IMR-90 (cell line): ENCODE measurements around the gene CLN3. TPM values are rescaled to one million over a fixed set of nuclear protein-coding genes. Genes with fewer than 3 reads are reported as not detected.

Experiments
- ATAC-seq: fragments of 200-7000 bp; cut with Tn5 transposase; 2 replicates; pipeline ENCODE4 v1.9.1; 2020; ENCODE audit warnings: low read depth, mild to moderate bottlenecking, moderate library complexity
- BruUV-seq: library from RNA; stranded (reverse); fragments of 400-500 nt; replicated peaks from 2 replicates; lab custom pipeline; 2021; lab: Mats Ljungman, UMichigan
- CTCF ChIA-PET: fragments of 300-600 bp; formaldehyde crosslinking; extraction: SDS; loops from one replicate; lab custom pipeline; 2021; ENCODE audit warnings: antibody characterized with exemption; lab: Yijun Ruan, JAX
- POLR2A ChIA-PET: fragments of 300-600 bp; sonication (Branson Sonifier 250); formaldehyde crosslinking; loops from one replicate; lab custom pipeline; 2022; ENCODE audit warnings: antibody characterized with exemption; ENCODE audit not compliant: unreplicated experiment; lab: Charles Lee
- DNase-seq: peaks from one replicate; pipeline ENCODE4 v3.0.0; 2013
- H2AFZ ChIP-seq: replicated peaks from 2 replicates; pipeline ENCODE3; 2013; ENCODE audit warnings: low read length, mild to moderate bottlenecking; ENCODE audit not compliant: poor library complexity
- H2AK5ac ChIP-seq: 2 replicates; pipeline ENCODE4 v1.6.1; 2013; ENCODE audit warnings: low read depth, low read length, inconsistent platforms
- H2AK9ac ChIP-seq: replicated peaks from 2 replicates; pipeline ENCODE3; 2013; ENCODE audit warnings: mild to moderate bottlenecking, low read depth, low read length, moderate library complexity; ENCODE audit not compliant: poor library complexity
- H2BK120ac ChIP-seq: 2 replicates; pipeline ENCODE4 v1.6.1; 2013; ENCODE audit warnings: low read depth, low read length, inconsistent platforms
- H2BK15ac ChIP-seq: 3 replicates; pipeline ENCODE4 v1.6.1; 2013; ENCODE audit warnings: low read depth, low read length, inconsistent platforms
- H2BK20ac ChIP-seq: 2 replicates; pipeline ENCODE4 v1.6.1; 2013; ENCODE audit warnings: low read depth, mild to moderate bottlenecking, inconsistent platforms, low read length, moderate library complexity
- H2BK5ac ChIP-seq: 2 replicates; pipeline ENCODE4 v1.6.1; 2013; ENCODE audit warnings: mild to moderate bottlenecking, low read depth, low read length, inconsistent platforms; ENCODE audit not compliant: poor library complexity, severe bottlenecking
- H3K14ac ChIP-seq: replicated peaks from 2 replicates; pipeline ENCODE4 v1.6.1; 2013; ENCODE audit warnings: low read depth, low read length, inconsistent platforms
- H3K18ac ChIP-seq: 2 replicates; pipeline ENCODE4 v1.6.1; 2013; ENCODE audit warnings: low read depth, low read length, control low read depth
- H3K23ac ChIP-seq: 2 replicates; pipeline ENCODE4 v1.6.1; 2013; ENCODE audit warnings: low read depth, low read length, inconsistent platforms
- H3K27ac ChIP-seq: 2 replicates; pipeline ENCODE4 v1.5.1; 2013; ENCODE audit warnings: mild to moderate bottlenecking, control low read depth, low read length; ENCODE audit not compliant: insufficient read depth
- H3K27me3 ChIP-seq: 2 replicates; pipeline ENCODE4 v1.6.1; 2013; ENCODE audit warnings: low read length; ENCODE audit not compliant: control insufficient read depth, insufficient read depth
- H3K36me3 ChIP-seq: 2 replicates; pipeline ENCODE4 v1.6.1; 2013; ENCODE audit warnings: low read length, mixed read lengths; ENCODE audit not compliant: control insufficient read depth, insufficient read depth
- H3K4ac ChIP-seq: 2 replicates; pipeline ENCODE4 v1.6.1; 2013; ENCODE audit warnings: low read depth, low read length, inconsistent platforms
- H3K4me1 ChIP-seq: 2 replicates; pipeline ENCODE4 v1.6.1; 2013; ENCODE audit warnings: low read length, mixed read lengths; ENCODE audit not compliant: control insufficient read depth, insufficient read depth
- H3K4me2 ChIP-seq: 2 replicates; pipeline ENCODE4 v1.6.1; 2013; ENCODE audit warnings: low read depth, mild to moderate bottlenecking, control low read depth, low read length, moderate library complexity
- H3K4me3 ChIP-seq: 2 replicates; pipeline ENCODE4 v1.5.1; 2013; ENCODE audit warnings: low read depth, mild to moderate bottlenecking, control low read depth, low read length, moderate library complexity; ENCODE audit not compliant: insufficient read depth
- H3K56ac ChIP-seq: 2 replicates; pipeline ENCODE4 v1.6.1; 2013; ENCODE audit warnings: low read length, inconsistent platforms; ENCODE audit not compliant: insufficient read depth; ENCODE audit errors: extremely low read depth
- H3K79me1 ChIP-seq, 2 experiments: 2 replicates each; pipeline ENCODE4 v1.6.1; 2013; ENCODE audit warnings: low read length in 2 of 2, inconsistent platforms in 1 of 2, low read depth in 1 of 2
- H3K9ac ChIP-seq: 2 replicates; pipeline ENCODE4 v1.6.1; 2013; ENCODE audit warnings: low read depth, low read length, control low read depth
- H3K9me1 ChIP-seq: 2 replicates; pipeline ENCODE4 v1.6.1; 2013; ENCODE audit warnings: low read length, inconsistent platforms; ENCODE audit not compliant: insufficient read depth
- H3K9me3 ChIP-seq: 2 replicates; pipeline ENCODE4 v1.6.1; 2013; ENCODE audit warnings: low read length; ENCODE audit not compliant: control insufficient read depth, insufficient read depth
- H4K20me1 ChIP-seq: 2 replicates; pipeline ENCODE4 v1.6.1; 2013; ENCODE audit warnings: low read length, inconsistent platforms; ENCODE audit not compliant: insufficient read depth
- H4K5ac ChIP-seq: 2 replicates; pipeline ENCODE4 v1.6.1; 2013; ENCODE audit warnings: mild to moderate bottlenecking, low read depth, low read length, control low read depth
- H4K8ac ChIP-seq, 2 experiments: 2 replicates each; pipeline ENCODE4 v1.6.1; 2013; ENCODE audit warnings: low read depth in 2 of 2, low read length in 2 of 2, control low read depth in 1 of 2, inconsistent platforms in 1 of 2
- H4K91ac ChIP-seq: 2 replicates; pipeline ENCODE4 v1.6.1; 2013; ENCODE audit warnings: low read depth, low read length, inconsistent platforms; ENCODE audit not compliant: insufficient read depth
- BHLHE40 ChIP-seq: fragments of 150-350 bp; IDR thresholded peaks from 2 replicates; pipeline ENCODE4 v1.6.1; 2016; ENCODE audit warnings: mild to moderate bottlenecking, low read depth, low read length
- CEBPB ChIP-seq: IDR thresholded peaks from 2 replicates; pipeline ENCODE4 v1.6.1; 2012; ENCODE audit warnings: low read depth, low read length, improper control_type of control experiment
- CHD1 ChIP-seq: IDR thresholded peaks from 2 replicates; pipeline ENCODE4 v1.6.1; 2012; ENCODE audit warnings: low read depth, low read length, improper control_type of control experiment
- CTCF ChIP-seq: conservative IDR thresholded peaks from 2 replicates; pipeline ENCODE4 v1.5.1; 2012; ENCODE audit warnings: mild to moderate bottlenecking, low read depth, low read length, improper control_type of control experiment
- ELK1 ChIP-seq: fragments of 150-350 bp; IDR thresholded peaks from 2 replicates; pipeline ENCODE4 v1.6.1; 2016; ENCODE audit warnings: low read depth, mild to moderate bottlenecking, low read length, moderate library complexity, borderline replicate concordance
- MAFK ChIP-seq: IDR thresholded peaks from 2 replicates; pipeline ENCODE4 v1.6.1; 2012; ENCODE audit warnings: low read depth, low read length, improper control_type of control experiment
- MAZ ChIP-seq: IDR thresholded peaks from 2 replicates; pipeline ENCODE4 v1.6.1; 2012; ENCODE audit warnings: low read depth, mild to moderate bottlenecking, low read length, improper control_type of control experiment, moderate library complexity, borderline replicate concordance
- MXI1 ChIP-seq: IDR thresholded peaks from 2 replicates; pipeline ENCODE4 v1.6.1; 2012; ENCODE audit warnings: low read depth, mild to moderate bottlenecking, low read length, moderate library complexity, borderline replicate concordance
- NFE2L2 ChIP-seq: fragments of 150-350 bp; IDR thresholded peaks from 2 replicates; pipeline ENCODE4 v1.6.1; 2016; ENCODE audit warnings: low read depth, mild to moderate bottlenecking, low read length
- RAD21 ChIP-seq: IDR thresholded peaks from 2 replicates; pipeline ENCODE4 v1.6.1; 2012; ENCODE audit warnings: low read length, improper control_type of control experiment
- RFX5 ChIP-seq: IDR thresholded peaks from 2 replicates; pipeline ENCODE4 v1.8.0; 2012; ENCODE audit warnings: low read depth, mild to moderate bottlenecking, low read length, moderate library complexity
- SMC3 ChIP-seq: fragments of 150-350 bp; IDR thresholded peaks from 2 replicates; pipeline ENCODE4 v1.6.1; 2016; ENCODE audit warnings: low read depth, mild to moderate bottlenecking, antibody characterized with exemption, low read length, moderate library complexity
- WGBS, 2 experiments: methylation state at CpG; one replicate each; pipeline versions ENCODE4 v1.1.5 to v1.1.7; 2013; ENCODE audit warnings: missing lambda C conversion rate in 2 of 2; ENCODE audit not compliant: insufficient read length in 1 of 2; ENCODE audit errors: extremely low coverage in 2 of 2; 5-methylcytosine and 5-hydroxymethylcytosine counted together
- dilution Hi-C: fragments of 300-500 bp; cut with HindIII; formaldehyde crosslinking; loops from one replicate; pipeline ENCODE4 v1.14.3; 2018; ENCODE audit warnings: low sequenced_read_pairs; ENCODE audit not compliant: unreplicated experiment
- in situ Hi-C: fragments of 300-500 bp; cut with MboI; formaldehyde crosslinking; loops from 3 replicates; pipeline ENCODE4 v1.14.3; 2019; ENCODE audit warnings: low sequenced_read_pairs, inconsistent platforms, mixed read lengths
- intact Hi-C: fragments of 100-400 bp; cut with micrococcal nuclease; formaldehyde crosslinking; loops from 2 replicates; pipeline ENCODE4 v1.10.0; 2022
- polyA plus RNA-seq, 3 experiments: library from polyadenylated mRNA; depleted of rRNA; stranded (reverse); fragments of >200 nt; gene quantifications; 2 replicates each; pipeline ENCODE4 v1.2.3, GENCODE V29; 2012; ENCODE audit warnings: low replicate concordance in 1 of 3
- total RNA-seq: library from RNA; depleted of rRNA; stranded (reverse); fragments of >200 nt; gene quantifications from 2 replicates; pipeline ENCODE4 v1.2.3, GENCODE V29; 2012

The CLN3 gene
- total and polyA plus RNA-seq, 2 of the 4 experiments (the other 2 are of a cell fraction) = 3.9 to 15.9 TPM

GRCh38 chr16:28537964-28538732 lies 46.3 kb upstream of the CLN3 start:
- Histone ChIP-seq H3K56ac (peak overlapping the region; percentile 93; the same call in 1 of the 2 replicates), H2AFZ (peak overlapping the region; percentile 95), H3K18ac (peak overlapping the region; percentile 83), H3K9me1 (peaks cover 12% of the 10 kb centered on the region; the same call in 1 of the 2 replicates), H3K23ac (peak overlapping the region; percentile 77), H2BK20ac (peak overlapping the region; percentile 27; the same call in 1 of the 2 replicates), H3K4me2 (peak overlapping the region; percentile 80), H2BK120ac (peak overlapping the region; percentile 79), H2AK9ac (peak overlapping the region; percentile 81), H4K5ac (peak overlapping the region; percentile 95), H3K9me3 (no peaks in the 10 kb centered on the region), H4K20me1 (no peaks in the 10 kb centered on the region; the same call in 1 of the 2 replicates), H2BK5ac (peak overlapping the region; percentile 53), H3K27me3 (no peaks in the 10 kb centered on the region), H4K8ac (peak overlapping the region; percentile 93 to 96), H3K79me1 (peaks cover 17 to 26% of the 10 kb centered on the region in 2 experiments), H3K4me1 (peaks cover 9% of the 10 kb centered on the region), H4K91ac (peak overlapping the region; percentile 95), H2BK15ac (peak overlapping the region; percentile 79; the same call in 2 of the 3 replicates), H3K36me3 (peaks cover 28% of the 10 kb centered on the region), H3K14ac (peak overlapping the region; percentile 98), H3K4ac (peak overlapping the region; percentile 97), H3K4me3 (peak overlapping the region; percentile 49), H2AK5ac (peak overlapping the region; percentile 79), H3K9ac (peak overlapping the region; percentile 97), H3K27ac (peak overlapping the region; percentile 95)
- in situ Hi-C loops = no loop called here
- BruUV-seq = TSS peak; percentile 88
- intact Hi-C loops = loop anchor here (5.0 kb wide), 2 partner anchors 46 to 79 kb away; partner anchors contain the start of genes APOBR and CLN3
- ChIA-PET CTCF (interaction anchor here (0.7 kb wide), 1 partner anchor 16 kb away, joined by 3 read pairs; the partner anchor contains the start of gene SGF29), POLR2A (interaction anchor here (0.8 to 1.0 kb wide), 2 partner anchors 17 to 45 kb away, joined by 3 to 7 read pairs; no protein-coding TSS in a partner anchor)
- 100% methylated on average over 1 of the region's 13 CpGs; no CpG with 5 or more reads in 1 of the 2 experiments for WGBS, 2 experiments
- TF ChIP-seq CHD1 (no peak), MAZ (no peak), CTCF (no peak), BHLHE40 (no peak), CEBPB (no peak), ELK1 (no peak), RFX5 (no peak), MXI1 (no peak), SMC3 (no peak), MAFK (no peak), NFE2L2 (no peak), RAD21 (no peak)
- no peak for ATAC-seq
- DNase-seq = no peak
- dilution Hi-C loops = no loop called here
